B cell (primary cell): ENCODE data around the gene BRME1. TPM values are rescaled to one million over a fixed set of nuclear protein-coding genes. Genes with fewer than 3 reads are reported as not detected.
A peak's percentile ranks its signal among the peaks of the same experiment; 100 is the strongest.

ENCODE experiments used
- ATAC-seq: fragments of 200-7000 bp; cut with Tn5 transposase; one replicate; pipeline ENCODE4 v1.10.0; 2021; ENCODE audit warnings: low read depth, mild to moderate bottlenecking, moderate number of reproducible peaks, moderate library complexity
- CTCF ChIA-PET: fragments of 350-600 bp; sonication (Branson Sonifier 250); formaldehyde crosslinking; loops from one replicate; lab custom pipeline; 2021; ENCODE audit warnings: antibody characterized with exemption, inconsistent platforms; lab: Charles Lee
- POLR2A ChIA-PET: fragments of 350-600 bp; sonication (Branson Sonifier 250); formaldehyde crosslinking; loops from one replicate; lab custom pipeline; 2021; ENCODE audit warnings: antibody characterized with exemption; lab: Charles Lee
- DNase-seq: peaks from one replicate; pipeline ENCODE4 v3.0.0; 2013
- H2AFZ ChIP-seq: 2 replicates; pipeline ENCODE4 v1.6.1; 2012; ENCODE audit warnings: mild to moderate bottlenecking, low read depth, low read length; ENCODE audit not compliant: insufficient read depth, poor library complexity, severe bottlenecking
- H3K27ac ChIP-seq, 2 donors: 1 replicate in 1 of 2; 2 replicates in 1 of 2; pipeline ENCODE4 v1.5.1; 2012 to 2013; ENCODE audit warnings: low read length in 2 of 2, mild to moderate bottlenecking in 2 of 2, moderate library complexity in 1 of 2
- H3K27me3 ChIP-seq, 4 experiments: fragments of 200-600 bp in 1 of 4; sonication (generic) in 1 of 4; replicated peaks in 1 of 4; 1 replicate in 2 of 4; 2 replicates in 2 of 4; pipeline versions ENCODE4 v1.6.1 to v1.7.0; 2013 to 2016; ENCODE audit warnings: low read length in 3 of 4, mild to moderate bottlenecking in 2 of 4, mixed read lengths in 1 of 4, moderate library complexity in 1 of 4; ENCODE audit not compliant: insufficient read depth in 4 of 4, control insufficient read depth in 3 of 4; ENCODE audit errors: control extremely low read depth in 1 of 4
- H3K36me3 ChIP-seq, 2 experiments: replicated peaks in 1 of 2; 1 replicate in 1 of 2; 2 replicates in 1 of 2; pipeline versions ENCODE4 v1.6.1 to v1.7.1; 2013; ENCODE audit warnings: low read length in 1 of 2; ENCODE audit not compliant: insufficient read depth in 2 of 2, control insufficient read depth in 1 of 2; ENCODE audit errors: control extremely low read depth in 1 of 2, extremely low read depth in 1 of 2
- H3K4me1 ChIP-seq, 2 donors: fragments of 200-600 bp in 1 of 2; sonication (generic) in 1 of 2; 1 replicate in 1 of 2; 2 replicates in 1 of 2; pipeline versions ENCODE4 v1.5.1 to v1.6.1; 2013 to 2017; ENCODE audit warnings: low read length in 2 of 2; ENCODE audit not compliant: control insufficient read depth in 2 of 2, insufficient read depth in 2 of 2
- H3K4me2 ChIP-seq: replicated peaks from 2 replicates; pipeline ENCODE3; 2012; ENCODE audit warnings: mild to moderate bottlenecking, low read depth, low read length; ENCODE audit not compliant: poor library complexity, severe bottlenecking
- H3K4me3 ChIP-seq, 5 experiments: fragments of 200-600 bp in 1 of 5; sonication (generic) in 1 of 5; 1 replicate in 3 of 5; 2 replicates in 2 of 5; pipeline versions ENCODE4 v1.5.1 to v1.7.0; 2011 to 2016; ENCODE audit warnings: low read length in 4 of 5, mild to moderate bottlenecking in 4 of 5, low read depth in 2 of 5, control low read depth in 1 of 5, moderate library complexity in 1 of 5; ENCODE audit not compliant: insufficient read depth in 1 of 5; ENCODE audit errors: control extremely low read depth in 1 of 5, extremely low read depth in 1 of 5
- H3K79me2 ChIP-seq: fragments of 200-600 bp; sonication (generic); one replicate; pipeline ENCODE4 v1.6.0; 2016; ENCODE audit warnings: low read length; ENCODE audit not compliant: control insufficient read depth, insufficient read depth
- H3K9ac ChIP-seq: fragments of 200-600 bp; sonication (generic); 2 replicates; pipeline ENCODE4 v1.6.1; 2017; ENCODE audit warnings: mild to moderate bottlenecking, low read length, moderate library complexity
- H3K9me3 ChIP-seq, 3 donors: one replicate each; pipeline versions ENCODE4 v1.6.1 to v1.7.1; 2013; ENCODE audit warnings: low read length in 2 of 3; ENCODE audit not compliant: control insufficient read depth in 2 of 3, insufficient read depth in 1 of 3; ENCODE audit errors: control extremely low read depth in 1 of 3
- H4K20me1 ChIP-seq: 2 replicates; pipeline ENCODE4 v1.6.0; 2012; ENCODE audit warnings: mild to moderate bottlenecking, low read length; ENCODE audit not compliant: insufficient read depth, control insufficient read depth, poor library complexity, severe bottlenecking
- H3K27ac Mint-ChIP-seq: one replicate; pipeline ENCODE4 v1.8.0; 2021; ENCODE audit warnings: mixed read lengths
- H3K27me3 Mint-ChIP-seq: one replicate; pipeline ENCODE4 v1.8.0; 2021; ENCODE audit warnings: mixed read lengths
- H3K4me1 Mint-ChIP-seq: one replicate; pipeline ENCODE4 v1.8.0; 2021; ENCODE audit warnings: mixed read lengths
- H3K4me3 Mint-ChIP-seq: one replicate; pipeline ENCODE4 v1.8.0; 2021; ENCODE audit warnings: mixed read lengths
- H3K9me3 Mint-ChIP-seq: one replicate; pipeline ENCODE4 v1.8.0; 2022; ENCODE audit warnings: mixed read lengths; ENCODE audit not compliant: insufficient read depth
- EZH2 ChIP-seq: IDR thresholded peaks from 2 replicates; pipeline ENCODE4 v1.6.1; 2012; ENCODE audit warnings: borderline replicate concordance, low read depth, mild to moderate bottlenecking, moderate library complexity, low read length; ENCODE audit not compliant: insufficient read depth, poor library complexity, severe bottlenecking
- WGBS: methylation state at CpG from one replicate; pipeline ENCODE4 v1.1.5; 2013; ENCODE audit warnings: missing lambda C conversion rate; ENCODE audit not compliant: insufficient coverage; 5-methylcytosine and 5-hydroxymethylcytosine counted together
- intact Hi-C: fragments of 100-400 bp; cut with micrococcal nuclease; formaldehyde crosslinking; loops from one replicate; pipeline ENCODE4 v1.10.0; 2022
- polyA plus RNA-seq: library from polyadenylated mRNA; depleted of rRNA; stranded (reverse); fragments of >200 nt; gene quantifications from 2 replicates; pipeline ENCODE4 v1.2.3, GENCODE V29; 2012
- total RNA-seq, 2 donors: library from RNA; stranded (reverse); fragments of 120-200 nt in 1 of 2; gene quantifications; 1 replicate in 1 of 2; 2 replicates in 1 of 2; pipeline versions ENCODE4 v1.2.3 to v1.2.4, GENCODE V29; 2013 to 2022
- TF ChIP-seq, protein P1 (sequence below): fragments of 200-600 bp; IDR thresholded peaks from one replicate; pipeline ENCODE4 v1.8.0; 2022; ENCODE audit warnings: antibody characterized with exemption, mild to moderate bottlenecking

BRME1 gene
- total and polyA plus RNA-seq, 2 donors (not counting 1 experiment from before 2014, with no cell fraction given): 1.8 to 2.4 TPM

DNA sequence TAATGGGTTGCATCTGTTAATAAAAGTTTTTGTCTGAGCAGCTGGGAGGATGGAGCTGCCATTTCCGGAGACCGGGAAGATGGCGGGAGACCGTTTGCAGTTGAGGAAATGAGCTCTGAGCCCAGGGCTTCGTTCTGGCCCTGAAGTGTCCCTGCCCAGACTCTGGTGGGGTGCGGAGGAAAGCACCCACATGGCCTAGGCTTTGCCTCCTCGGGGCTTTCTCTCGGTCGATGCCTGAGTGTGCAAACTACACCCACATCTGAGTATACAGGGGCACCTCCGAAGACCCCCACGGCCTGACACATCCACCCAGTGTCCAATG lies 44.6 kb downstream of the BRME1 start:
- Histone ChIP-seq H3K4me3 (peak overlapping the region in 3 of 5 experiments; percentile 61 to 69 (median 69)), H4K20me1 (no peaks in the 10 kb centered on the region), H3K79me2 (no peaks in the 10 kb centered on the region), H3K9me3 (peaks cover 0 to 7% (median 0%) of the 10 kb centered on the region in 3 donors), H3K9ac (peak overlapping the region; percentile 79), H2AFZ (peak overlapping the region; percentile 76), H3K4me2 (peak overlapping the region; percentile 98), H3K36me3 (no peaks in the 10 kb centered on the region), H3K4me1 (peaks cover 24 to 26% of the 10 kb centered on the region in 2 donors), H3K27me3 (peaks cover 0 to 28% (median 13%) of the 10 kb centered on the region in 4 experiments), H3K27ac (peak overlapping the region in 1 of 2 donors; percentile 78)
- TF ChIP-seq EZH2: no peak
- TF ChIP-seq, protein P1, sequence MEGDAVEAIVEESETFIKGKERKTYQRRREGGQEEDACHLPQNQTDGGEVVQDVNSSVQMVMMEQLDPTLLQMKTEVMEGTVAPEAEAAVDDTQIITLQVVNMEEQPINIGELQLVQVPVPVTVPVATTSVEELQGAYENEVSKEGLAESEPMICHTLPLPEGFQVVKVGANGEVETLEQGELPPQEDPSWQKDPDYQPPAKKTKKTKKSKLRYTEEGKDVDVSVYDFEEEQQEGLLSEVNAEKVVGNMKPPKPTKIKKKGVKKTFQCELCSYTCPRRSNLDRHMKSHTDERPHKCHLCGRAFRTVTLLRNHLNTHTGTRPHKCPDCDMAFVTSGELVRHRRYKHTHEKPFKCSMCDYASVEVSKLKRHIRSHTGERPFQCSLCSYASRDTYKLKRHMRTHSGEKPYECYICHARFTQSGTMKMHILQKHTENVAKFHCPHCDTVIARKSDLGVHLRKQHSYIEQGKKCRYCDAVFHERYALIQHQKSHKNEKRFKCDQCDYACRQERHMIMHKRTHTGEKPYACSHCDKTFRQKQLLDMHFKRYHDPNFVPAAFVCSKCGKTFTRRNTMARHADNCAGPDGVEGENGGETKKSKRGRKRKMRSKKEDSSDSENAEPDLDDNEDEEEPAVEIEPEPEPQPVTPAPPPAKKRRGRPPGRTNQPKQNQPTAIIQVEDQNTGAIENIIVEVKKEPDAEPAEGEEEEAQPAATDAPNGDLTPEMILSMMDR: no peak
- WGBS: 16% methylated on average over 7 of the region's 11 CpGs
- Mint-ChIP-seq H3K9me3 (no peaks in the 10 kb centered on the region), H3K4me1 (peaks cover 25% of the 10 kb centered on the region), H3K27ac (peak overlapping the region; percentile 85), H3K27me3 (peaks cover 19% of the 10 kb centered on the region), H3K4me3 (peak overlapping the region; percentile 91)
- ChIA-PET POLR2A (interaction anchor here (0.6 to 3.1 kb wide), 6 partner anchors 11 to 196 kb away, joined by 3 to 13 read pairs (median 8); partner anchors contain the start of gene C19orf53), CTCF (interaction anchor here (1.0 to 7.4 kb wide), 16 partner anchors 9 to 272 kb away, joined by 3 to 250 read pairs (median 14); partner anchors contain the start of genes C19orf53 and MRI1)
- intact Hi-C loops: loop anchor here (1.0 to 5.0 kb wide), 2 partner anchors 10 to 759 kb away; partner anchors contain the start of gene LYL1
- ATAC-seq (peak; percentile 3), DNase-seq (no peak)

DNA sequence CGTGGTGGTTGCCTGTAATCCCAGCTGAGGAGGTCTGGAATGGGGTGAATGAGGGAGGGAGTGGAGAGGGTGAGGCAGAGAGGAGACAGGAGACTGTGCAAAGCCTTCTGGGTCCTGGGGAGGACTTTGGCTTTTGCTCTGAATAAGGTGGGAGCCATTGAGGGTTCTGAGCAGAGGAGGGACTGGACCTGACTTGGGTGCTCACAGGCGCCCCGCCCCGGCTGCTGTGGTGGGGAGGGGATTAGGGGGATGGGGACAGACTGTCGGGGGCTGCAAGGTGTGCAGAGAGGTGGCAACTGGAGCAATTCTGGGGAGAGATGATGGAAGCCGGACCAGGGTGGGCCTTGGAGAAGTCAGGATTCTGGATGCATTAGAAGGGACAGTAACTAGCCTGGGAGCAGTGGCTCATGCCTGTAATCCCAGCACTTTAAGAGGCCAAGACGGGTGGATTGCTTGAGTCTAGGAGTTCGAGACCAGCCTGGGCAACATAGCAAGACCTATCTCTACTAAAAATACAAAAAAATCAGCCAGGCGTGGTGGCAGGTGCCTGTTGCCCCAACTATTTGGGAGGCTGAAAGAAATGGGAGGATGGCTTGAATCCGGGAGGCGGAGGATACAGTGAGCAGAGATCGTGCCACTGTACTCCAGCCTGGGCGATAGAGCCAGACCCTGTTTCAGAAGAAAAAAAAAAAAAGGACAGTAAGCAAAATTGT lies 45.1 kb downstream of the BRME1 start:
- Histone ChIP-seq H3K4me2 (peak overlapping the region; percentile 98), H3K79me2 (no peaks in the 10 kb centered on the region), H3K27me3 (peaks cover 0 to 23% (median 9%) of the 10 kb centered on the region in 4 experiments), H3K4me3 (no peak overlapping the region), H3K9me3 (peaks cover 0 to 4% (median 0%) of the 10 kb centered on the region in 3 donors), H2AFZ (no peak overlapping the region), H3K9ac (peak overlapping the region; percentile 79), H3K36me3 (no peaks in the 10 kb centered on the region), H3K27ac (no peak overlapping the region), H3K4me1 (peaks cover 19 to 21% of the 10 kb centered on the region in 2 donors), H4K20me1 (no peaks in the 10 kb centered on the region)
- 94% methylated on average over 11 of the region's 13 CpGs for WGBS
- peaks cover 16% of the 10 kb centered on the region for H3K27me3 Mint-ChIP-seq
- DNase-seq (no peak), ATAC-seq (no peak)
- no peaks in the 10 kb centered on the region for H3K9me3 Mint-ChIP-seq
- no peak for TF ChIP-seq EZH2
- TF ChIP-seq, protein P1: no peak
- ChIA-PET CTCF (interaction anchor here (1.0 to 7.4 kb wide), 13 partner anchors 9 to 271 kb away, joined by 3 to 250 read pairs (median 14); partner anchors contain the start of gene MRI1), POLR2A (interaction anchor here (0.6 to 3.1 kb wide), 7 partner anchors 12 to 197 kb away, joined by 3 to 13 read pairs (median 6); partner anchors contain the start of gene C19orf53)
- peaks cover 23% of the 10 kb centered on the region for H3K4me1 Mint-ChIP-seq
- H3K4me3 Mint-ChIP-seq: peak overlapping the region; percentile 91
- intact Hi-C loops: loop anchor here (1.0 to 5.0 kb wide), 2 partner anchors 10 to 759 kb away; partner anchors contain the start of gene LYL1
- H3K27ac Mint-ChIP-seq: peak overlapping the region; percentile 85
